Activated CD8-positive, alpha-beta memory T cell treated with anti-CD3 and anti-CD28 coated beads, Interleukin-2, amount 50 U/mL, for 1 hour (primary cell): Measurements from ENCODE around the gene ALDH8A1.

Experiments
- DNase-seq: peaks from one replicate; pipeline ENCODE4 v3.0.0-alpha.2; 2020; ENCODE audit errors: extremely low read depth

ALDH8A1 gene

DNA sequence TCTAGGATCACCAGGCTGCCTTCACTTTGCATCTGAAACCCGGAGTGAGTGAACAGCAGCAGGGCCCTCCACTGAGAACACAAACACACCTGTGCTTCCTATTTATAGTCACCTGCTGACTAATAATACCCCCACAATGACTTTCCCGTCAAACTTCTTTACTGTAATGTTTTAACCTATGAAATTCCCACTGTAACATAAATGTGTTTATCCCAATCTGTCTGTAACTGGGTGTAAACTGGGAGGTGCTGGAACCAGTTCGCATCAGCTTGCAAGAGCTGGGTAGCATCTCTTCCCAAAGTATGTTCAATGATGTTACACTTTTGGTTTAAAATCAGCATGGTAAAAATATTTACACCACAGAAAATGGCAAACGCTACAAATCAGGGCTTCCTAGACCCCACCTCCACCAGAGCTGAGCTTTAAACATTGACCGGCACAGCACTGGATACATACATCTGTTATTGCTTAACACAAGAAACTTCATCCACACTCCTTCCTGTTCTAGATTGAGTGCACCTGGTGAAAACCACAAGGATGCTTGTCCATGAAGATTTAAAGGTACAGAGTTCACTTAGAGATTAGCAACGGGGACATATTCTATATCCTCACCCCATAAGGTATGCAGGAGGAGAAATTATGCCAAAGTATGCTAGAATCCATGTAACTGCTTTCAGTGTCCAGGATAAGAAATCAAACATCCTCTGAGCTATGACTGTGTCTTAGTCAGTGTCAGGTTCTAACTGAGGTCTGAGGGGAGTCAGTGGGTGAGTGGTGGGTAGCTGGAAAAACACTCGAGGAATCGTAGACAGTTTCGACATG, 79.0 kb downstream of the ALDH8A1 start:
- DNase-seq: no peak

DNA sequence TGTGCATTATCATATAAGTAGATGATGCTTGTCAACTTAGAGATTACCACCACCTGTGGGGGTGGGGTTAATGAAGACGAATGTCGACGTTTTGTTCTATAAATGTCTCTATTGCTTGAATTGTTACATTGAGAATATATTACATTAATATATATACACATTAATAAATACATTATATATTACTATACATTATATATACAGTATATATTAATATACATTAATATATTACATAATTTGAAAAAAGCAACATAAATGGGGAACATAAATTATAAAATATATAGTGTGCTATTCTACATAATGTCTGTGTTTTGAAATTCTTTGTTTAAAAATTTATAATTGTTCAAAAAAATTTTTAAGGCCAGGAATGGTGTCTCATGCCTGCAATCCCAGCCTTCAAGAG, 81.1 kb downstream of the ALDH8A1 start:
- no peak for DNase-seq
